Loucy (cell line): ENCODE results near the gene FGF12.

Source experiments
- EZH2phosphoT487 ChIP-seq: fragments of 200-600 bp; IDR thresholded peaks from 2 replicates; pipeline ENCODE4 v1.6.1; 2018; ENCODE audit warnings: antibody characterized with exemption, mild to moderate bottlenecking, moderate library complexity, borderline replicate concordance
- TF ChIP-seq, protein P1 (sequence below): fragments of 200-600 bp; sonication (generic); conservative IDR thresholded peaks from 2 replicates; pipeline ENCODE4 v1.5.1; 2014; ENCODE audit warnings: mild to moderate bottlenecking, antibody characterized with exemption, low read length

- TF ChIP-seq, protein P1, sequence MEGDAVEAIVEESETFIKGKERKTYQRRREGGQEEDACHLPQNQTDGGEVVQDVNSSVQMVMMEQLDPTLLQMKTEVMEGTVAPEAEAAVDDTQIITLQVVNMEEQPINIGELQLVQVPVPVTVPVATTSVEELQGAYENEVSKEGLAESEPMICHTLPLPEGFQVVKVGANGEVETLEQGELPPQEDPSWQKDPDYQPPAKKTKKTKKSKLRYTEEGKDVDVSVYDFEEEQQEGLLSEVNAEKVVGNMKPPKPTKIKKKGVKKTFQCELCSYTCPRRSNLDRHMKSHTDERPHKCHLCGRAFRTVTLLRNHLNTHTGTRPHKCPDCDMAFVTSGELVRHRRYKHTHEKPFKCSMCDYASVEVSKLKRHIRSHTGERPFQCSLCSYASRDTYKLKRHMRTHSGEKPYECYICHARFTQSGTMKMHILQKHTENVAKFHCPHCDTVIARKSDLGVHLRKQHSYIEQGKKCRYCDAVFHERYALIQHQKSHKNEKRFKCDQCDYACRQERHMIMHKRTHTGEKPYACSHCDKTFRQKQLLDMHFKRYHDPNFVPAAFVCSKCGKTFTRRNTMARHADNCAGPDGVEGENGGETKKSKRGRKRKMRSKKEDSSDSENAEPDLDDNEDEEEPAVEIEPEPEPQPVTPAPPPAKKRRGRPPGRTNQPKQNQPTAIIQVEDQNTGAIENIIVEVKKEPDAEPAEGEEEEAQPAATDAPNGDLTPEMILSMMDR = no peak
- no peak for TF ChIP-seq EZH2phosphoT487
Measured at GRCh38 chr3:192303235-192303634, 424.1 kb downstream of the FGF12 start.
